Astrocyte of the spinal cord (primary cell): ENCODE data around the gene ARID3C.

ENCODE experiments used
- DNase-seq: peaks from one replicate; pipeline ENCODE4 v3.0.0; 2011; ENCODE audit warnings: low read depth, low spot score
- H3K4me3 ChIP-seq: 2 replicates; pipeline ENCODE4 v1.5.1; 2011; ENCODE audit warnings: low read depth, mild to moderate bottlenecking, low read length, moderate library complexity
- in situ Hi-C: cut with HindIII; loops from 2 replicates; pipeline ENCODE4 v1.10.0; 2017; ENCODE audit warnings: low sequenced_read_pairs
- TF ChIP-seq, protein P1 (sequence below): IDR thresholded peaks from 2 replicates; pipeline ENCODE4 v1.5.1; 2012; ENCODE audit warnings: low read depth, mild to moderate bottlenecking, low read length, inconsistent platforms

ARID3C gene

DNA sequence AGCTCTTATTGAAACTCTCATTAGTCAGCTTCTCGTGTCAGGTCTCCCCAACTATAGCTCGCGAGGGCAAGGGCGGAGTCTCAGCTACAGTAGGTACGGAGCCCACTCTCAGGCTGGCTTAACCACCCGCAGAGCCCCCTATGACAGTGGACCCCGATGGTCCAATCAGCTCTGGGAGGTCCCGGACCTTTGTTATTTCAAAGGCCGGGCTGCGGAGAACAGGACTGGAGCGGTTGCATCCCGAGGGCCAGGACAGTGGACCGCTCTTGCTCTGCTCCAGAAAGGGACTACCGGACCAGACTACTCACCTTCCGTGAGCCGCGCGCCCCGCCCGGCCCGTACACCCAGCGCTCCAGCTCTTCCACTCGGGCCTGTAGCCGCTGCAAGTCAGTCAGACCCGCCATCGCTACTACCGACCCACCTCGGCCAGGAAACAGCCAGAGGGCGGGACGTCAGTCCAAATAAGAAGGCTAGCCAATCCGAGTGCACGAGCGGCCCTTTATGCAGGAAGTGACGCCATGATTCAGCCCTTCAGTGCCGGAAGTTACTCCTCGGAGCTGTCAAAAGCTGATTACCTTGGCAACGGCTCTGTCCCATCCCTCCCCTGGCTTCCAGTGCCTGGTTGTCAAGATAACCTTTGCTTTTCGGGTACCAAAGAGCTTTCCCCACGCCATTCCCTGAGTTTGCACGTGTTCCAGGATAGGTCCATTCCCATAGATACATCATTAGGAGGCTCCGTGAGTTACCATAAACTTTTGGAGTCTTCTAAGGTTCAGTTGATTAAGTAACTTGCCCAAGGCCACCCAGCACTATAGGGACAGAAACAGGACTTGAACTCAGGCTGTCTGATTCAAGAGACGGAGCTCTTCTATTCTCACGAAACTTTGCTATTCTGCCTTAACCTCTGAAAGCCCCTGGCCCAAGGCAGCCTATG, 8.5 kb downstream of the ARID3C start, which contains the start of gene DCTN3:
DCTN3 (minus strand) TSS at position 435 of the 934 bp plus-strand sequence; CDS start at position 404, 31 bp downstream.
- peak within 1 kb of the TSS; percentile 96 for H3K4me3 ChIP-seq
- peak; percentile 94 for DNase-seq
- in situ Hi-C loops, result no loop called here
- TF ChIP-seq, protein P1, sequence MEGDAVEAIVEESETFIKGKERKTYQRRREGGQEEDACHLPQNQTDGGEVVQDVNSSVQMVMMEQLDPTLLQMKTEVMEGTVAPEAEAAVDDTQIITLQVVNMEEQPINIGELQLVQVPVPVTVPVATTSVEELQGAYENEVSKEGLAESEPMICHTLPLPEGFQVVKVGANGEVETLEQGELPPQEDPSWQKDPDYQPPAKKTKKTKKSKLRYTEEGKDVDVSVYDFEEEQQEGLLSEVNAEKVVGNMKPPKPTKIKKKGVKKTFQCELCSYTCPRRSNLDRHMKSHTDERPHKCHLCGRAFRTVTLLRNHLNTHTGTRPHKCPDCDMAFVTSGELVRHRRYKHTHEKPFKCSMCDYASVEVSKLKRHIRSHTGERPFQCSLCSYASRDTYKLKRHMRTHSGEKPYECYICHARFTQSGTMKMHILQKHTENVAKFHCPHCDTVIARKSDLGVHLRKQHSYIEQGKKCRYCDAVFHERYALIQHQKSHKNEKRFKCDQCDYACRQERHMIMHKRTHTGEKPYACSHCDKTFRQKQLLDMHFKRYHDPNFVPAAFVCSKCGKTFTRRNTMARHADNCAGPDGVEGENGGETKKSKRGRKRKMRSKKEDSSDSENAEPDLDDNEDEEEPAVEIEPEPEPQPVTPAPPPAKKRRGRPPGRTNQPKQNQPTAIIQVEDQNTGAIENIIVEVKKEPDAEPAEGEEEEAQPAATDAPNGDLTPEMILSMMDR, result no peak

DNA sequence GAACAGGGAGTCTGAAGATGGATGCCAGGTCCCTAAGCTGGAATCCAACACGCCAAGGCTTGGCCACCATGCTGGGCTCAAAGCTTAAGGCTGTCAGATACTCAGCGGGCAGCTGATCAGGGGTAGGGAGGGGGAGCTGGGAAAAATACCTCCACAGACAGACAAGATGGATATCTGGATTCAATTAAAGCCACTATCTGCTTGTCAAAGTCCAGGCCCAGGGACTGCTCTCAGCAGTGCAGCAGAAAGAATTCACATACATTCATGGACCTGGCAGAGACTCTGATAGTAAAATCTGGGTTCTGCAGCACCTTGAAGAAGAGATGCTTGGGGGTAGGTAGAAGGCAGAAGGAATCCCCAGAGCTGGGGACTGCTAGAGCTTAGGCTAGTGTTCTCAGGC, 13.7 kb downstream of the ARID3C start:
- DNase-seq, result no peak
- TF ChIP-seq, protein P1, result no peak
- in situ Hi-C loops, result no loop called here
- no peak overlapping the region for H3K4me3 ChIP-seq

DNA sequence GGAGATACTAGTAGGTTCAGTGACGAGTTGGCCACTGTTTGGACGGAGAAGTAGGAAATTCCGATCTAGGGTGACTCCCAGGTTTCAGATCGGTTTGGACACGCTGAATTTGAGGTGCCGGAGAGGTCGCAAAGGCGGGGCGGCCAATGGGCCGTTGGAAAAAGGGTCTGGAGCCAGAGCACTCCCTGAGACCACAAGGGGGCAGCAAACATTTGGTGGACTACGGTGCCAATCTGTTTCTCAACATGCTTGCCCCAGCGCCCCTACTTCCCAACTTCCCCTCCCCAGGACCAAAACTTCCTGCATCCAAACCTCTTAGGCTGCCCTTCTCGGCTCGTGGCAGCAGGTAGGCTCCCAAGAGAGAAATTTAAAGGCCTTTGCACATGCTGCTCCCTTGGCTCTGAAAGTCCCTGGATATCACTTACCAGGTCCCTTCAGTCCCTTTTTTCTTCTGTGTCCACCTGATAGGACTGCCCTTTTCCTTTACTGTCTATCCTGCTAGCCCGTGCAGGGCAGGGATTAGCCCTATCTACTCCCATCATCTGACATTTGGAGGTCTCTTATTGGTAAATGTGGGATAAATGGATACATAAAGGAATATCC, 16.0 kb downstream of the ARID3C start:
- TF ChIP-seq, protein P1, result peak; percentile 91
- DNase-seq, result peak; percentile 67
- H3K4me3 ChIP-seq, result peak overlapping the region; percentile 79
- in situ Hi-C loops, result no loop called here

DNA sequence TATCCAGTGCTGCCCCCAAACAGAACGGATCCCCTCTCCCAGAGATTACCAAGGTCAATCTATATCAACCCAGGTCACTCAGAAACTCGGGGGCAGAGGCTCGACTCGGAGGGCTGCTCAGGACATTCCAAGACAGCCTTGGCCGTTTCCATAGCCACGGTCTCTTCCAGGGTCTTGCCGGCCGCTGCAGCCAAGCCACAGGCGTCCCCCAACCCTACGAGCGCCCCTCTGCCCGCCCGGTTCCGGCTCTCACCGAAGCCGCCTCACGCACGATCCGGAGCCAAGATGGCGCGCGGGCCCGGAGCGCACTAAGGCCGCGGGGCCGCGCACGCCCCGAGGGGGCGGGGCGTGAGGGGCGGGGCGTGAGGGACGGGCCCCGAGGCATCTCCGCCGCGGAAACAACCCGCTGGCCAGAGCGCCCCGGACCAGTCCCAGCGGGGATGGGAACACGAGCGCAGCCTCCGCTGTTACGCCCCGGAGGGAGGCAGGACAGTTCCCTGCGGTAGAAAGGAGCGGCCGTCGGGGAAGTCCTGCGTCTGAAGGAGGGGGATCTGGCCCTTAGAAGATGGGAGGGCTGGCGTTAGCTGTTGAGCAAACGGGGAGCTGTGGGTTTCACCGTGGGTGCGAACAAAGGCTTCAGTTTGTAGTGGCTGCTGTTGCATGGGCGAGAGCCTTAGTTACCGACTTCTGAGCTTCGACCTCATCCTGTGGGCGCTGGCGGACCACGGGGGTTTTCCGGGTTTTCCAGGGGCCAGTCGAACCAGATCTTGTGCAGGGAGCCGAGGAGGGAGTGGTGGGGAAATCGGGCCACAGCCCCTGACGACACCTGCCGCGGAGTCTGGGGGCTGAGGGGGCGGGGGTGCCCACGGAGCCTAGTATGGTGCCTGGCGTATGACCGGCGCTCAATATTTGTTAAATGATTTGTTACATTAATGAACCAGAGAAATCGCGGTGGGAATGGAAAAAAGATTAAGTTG, 16.8 kb downstream of the ARID3C start, which contains the start of gene RPP25L:
RPP25L (minus strand) TSS at position 287 of the 977 bp plus-strand sequence. CDS start 801 bp downstream, outside the sequence.
- TF ChIP-seq, protein P1, result no peak
- peak within 1 kb of the TSS; percentile 79 for H3K4me3 ChIP-seq
- peak; percentile 82 for DNase-seq
- in situ Hi-C loops, result no loop called here

DNA sequence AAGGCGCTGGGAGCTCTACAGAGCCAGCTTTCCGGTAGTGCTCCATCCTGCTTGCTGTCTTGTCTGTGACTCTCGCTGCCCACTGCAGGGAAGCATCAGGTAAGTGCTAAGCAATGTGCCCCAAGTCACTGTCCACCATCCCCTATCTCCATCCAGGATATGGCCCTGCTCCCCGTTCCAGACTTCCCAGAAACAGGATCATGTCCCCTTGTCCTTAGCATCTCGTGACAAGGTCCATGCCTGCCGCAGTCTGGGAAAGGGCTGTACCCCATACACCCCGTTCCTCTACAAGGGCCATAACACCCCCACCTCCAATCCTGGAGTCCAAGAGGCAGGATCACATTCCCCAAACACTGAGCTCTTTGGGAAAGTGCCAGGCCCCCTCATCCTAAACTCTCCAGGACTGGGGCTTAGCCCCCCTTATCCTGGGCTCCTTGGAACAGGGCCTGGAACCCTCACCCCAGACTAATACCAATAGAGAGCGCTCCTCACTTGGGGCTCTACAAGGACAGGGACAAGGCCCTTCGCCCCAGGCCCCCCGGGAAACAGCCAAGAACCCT, 17.5 kb downstream of the ARID3C start:
- TF ChIP-seq, protein P1, result no peak
- H3K4me3 ChIP-seq, result peak overlapping the region; percentile 79
- DNase-seq, result no peak
- in situ Hi-C loops, result no loop called here
